ENCODE data around the gene CACNA1I. TPM values are rescaled to one million over a fixed set of nuclear protein-coding genes. Genes with fewer than 3 reads are reported as not detected.
A peak's percentile ranks its signal among the peaks of the same experiment; 100 is the strongest.

The CACNA1I gene
- total RNA-seq, 4 donors from 2014 or later: under 0.01 to 0.15 TPM; not detected in 2

DNA sequence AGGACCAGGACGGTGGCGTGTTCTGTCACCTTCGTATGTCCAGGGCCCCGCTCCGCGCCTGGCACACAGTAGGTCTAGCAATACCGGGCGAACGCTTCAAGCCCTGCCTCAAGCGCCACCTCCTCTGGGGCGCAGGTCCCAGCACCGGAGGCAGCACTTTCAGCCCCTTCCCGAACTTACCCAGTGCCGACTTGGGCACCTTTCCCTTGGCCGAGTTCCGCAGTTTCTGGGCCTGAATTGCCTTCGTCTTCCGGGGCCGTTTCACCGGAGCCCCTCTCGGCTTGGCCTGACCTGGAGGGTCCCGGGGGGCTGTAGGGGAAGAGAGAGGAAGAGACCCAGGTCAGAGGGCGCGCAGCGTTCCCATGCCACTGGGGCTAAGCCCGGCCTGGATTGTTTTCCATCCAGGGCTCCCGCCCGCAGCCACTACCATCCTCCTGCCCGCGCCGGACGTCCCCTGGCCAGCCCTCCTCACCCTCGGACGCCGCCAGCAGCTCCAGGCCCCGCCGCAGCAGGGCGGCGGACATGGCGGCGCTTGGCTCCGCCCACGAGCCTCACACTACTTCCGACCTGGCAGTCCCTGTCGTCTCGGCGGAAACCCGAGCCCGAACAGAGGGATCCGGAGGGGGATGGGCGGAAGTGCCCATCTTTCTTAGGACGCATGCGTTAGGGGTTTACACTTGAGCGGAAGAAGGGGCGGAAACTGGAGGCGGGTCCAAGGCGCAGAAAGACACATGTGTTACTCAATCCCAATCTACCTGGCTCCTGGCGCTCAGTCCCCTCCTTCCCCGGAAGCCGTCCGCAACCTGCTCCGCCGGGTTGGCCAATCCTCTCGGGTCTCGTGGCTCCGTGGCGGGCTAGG, 38.1 kb upstream of the CACNA1I start, which contains the start of gene RPS19BP1:
Gene RPS19BP1, minus strand, starts transcription at position 534 of the 859 bp plus-strand sequence. Its CDS starts 10 bp downstream, at position 524.
- Histone ChIP-seq H3K9me3 (no peaks in the 10 kb centered on the region), H3K27ac (peak within 1 kb of the TSS; percentile 83 to 96), H3K4me1 (peaks cover 8 to 35% of the 10 kb centered on the region in 2 donors), H3K27me3 (no peaks in the 10 kb centered on the region), H3K4me3 (peak within 1 kb of the TSS; percentile 79 to 96), H3K36me3 (no peaks in the 10 kb centered on the region)
- TF ChIP-seq, protein P1, sequence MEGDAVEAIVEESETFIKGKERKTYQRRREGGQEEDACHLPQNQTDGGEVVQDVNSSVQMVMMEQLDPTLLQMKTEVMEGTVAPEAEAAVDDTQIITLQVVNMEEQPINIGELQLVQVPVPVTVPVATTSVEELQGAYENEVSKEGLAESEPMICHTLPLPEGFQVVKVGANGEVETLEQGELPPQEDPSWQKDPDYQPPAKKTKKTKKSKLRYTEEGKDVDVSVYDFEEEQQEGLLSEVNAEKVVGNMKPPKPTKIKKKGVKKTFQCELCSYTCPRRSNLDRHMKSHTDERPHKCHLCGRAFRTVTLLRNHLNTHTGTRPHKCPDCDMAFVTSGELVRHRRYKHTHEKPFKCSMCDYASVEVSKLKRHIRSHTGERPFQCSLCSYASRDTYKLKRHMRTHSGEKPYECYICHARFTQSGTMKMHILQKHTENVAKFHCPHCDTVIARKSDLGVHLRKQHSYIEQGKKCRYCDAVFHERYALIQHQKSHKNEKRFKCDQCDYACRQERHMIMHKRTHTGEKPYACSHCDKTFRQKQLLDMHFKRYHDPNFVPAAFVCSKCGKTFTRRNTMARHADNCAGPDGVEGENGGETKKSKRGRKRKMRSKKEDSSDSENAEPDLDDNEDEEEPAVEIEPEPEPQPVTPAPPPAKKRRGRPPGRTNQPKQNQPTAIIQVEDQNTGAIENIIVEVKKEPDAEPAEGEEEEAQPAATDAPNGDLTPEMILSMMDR (IDR thresholded peaks at IDR 0.05): peak in 3 of 4 experiments; percentile 15 to 36 (median 19)
- peak; percentile 62 to 87 for TF ChIP-seq POLR2A (IDR thresholded peaks at IDR 0.05)
- intact Hi-C loops (cut with DNase I; ENCODE audit: low total_unique reads): no loop called here
- peak; percentile 100 for DNase-seq

- intact Hi-C loops (cut with DNase I; ENCODE audit: low total_unique reads): no loop called here
- peak overlapping the region; percentile 8 to 45 for H3K27ac ChIP-seq
- H3K36me3 ChIP-seq: no peaks in the 10 kb centered on the region
- no peaks in the 10 kb centered on the region for H3K27me3 ChIP-seq
- DNase-seq: peak in 1 of 2 donors; percentile 31
- H3K9me3 ChIP-seq: no peaks in the 10 kb centered on the region
- H3K4me3 ChIP-seq: no peak overlapping the region
- TF ChIP-seq, protein P1 (IDR thresholded peaks at IDR 0.05): no peak
- no peak for TF ChIP-seq POLR2A (IDR thresholded peaks at IDR 0.05)
- peaks cover 0 to 29% of the 10 kb centered on the region in 2 donors for H3K4me1 ChIP-seq
Observed at GRCh38 chr22:39534092-39534506, 36.5 kb upstream of the CACNA1I start.

- peaks cover 0 to 22% of the 10 kb centered on the region in 2 donors for H3K4me1 ChIP-seq
- TF ChIP-seq POLR2A (IDR thresholded peaks at IDR 0.05): no peak
- TF ChIP-seq, protein P1 (IDR thresholded peaks at IDR 0.05): peak; percentile 95 to 97 (median 96)
- peak; percentile 84 for DNase-seq
- H3K27me3 ChIP-seq: no peaks in the 10 kb centered on the region
- no peak overlapping the region for H3K4me3 ChIP-seq
- intact Hi-C loops (cut with DNase I; ENCODE audit: low total_unique reads): no loop called here
- H3K36me3 ChIP-seq: no peaks in the 10 kb centered on the region
- H3K9me3 ChIP-seq: no peaks in the 10 kb centered on the region
- H3K27ac ChIP-seq: peak overlapping the region; percentile 8 to 45
Observed at GRCh38 chr22:39534591-39535356, 35.8 kb upstream of the CACNA1I start.

GRCh38 chr22:39535357-39535725, 35.2 kb upstream of the CACNA1I start:
- peaks cover 0 to 20% of the 10 kb centered on the region in 2 donors for H3K4me1 ChIP-seq
- H3K4me3 ChIP-seq: no peak overlapping the region
- H3K36me3 ChIP-seq: no peaks in the 10 kb centered on the region
- intact Hi-C loops (cut with DNase I; ENCODE audit: low total_unique reads): no loop called here
- DNase-seq: no peak
- H3K27me3 ChIP-seq: no peaks in the 10 kb centered on the region
- H3K27ac ChIP-seq: no peak overlapping the region
- TF ChIP-seq POLR2A (IDR thresholded peaks at IDR 0.05): no peak
- TF ChIP-seq, protein P1 (IDR thresholded peaks at IDR 0.05): no peak
- H3K9me3 ChIP-seq: no peaks in the 10 kb centered on the region
